ENCODE measurements around the gene GULP1. TPM values are rescaled to one million over a fixed set of nuclear protein-coding genes. Genes with fewer than 3 reads are reported as not detected.
A peak's percentile ranks its signal among the peaks of the same experiment; 100 is the strongest.

The GULP1 gene
- total RNA-seq, 1 experiment from 2014 or later = 75.1 TPM

DNA sequence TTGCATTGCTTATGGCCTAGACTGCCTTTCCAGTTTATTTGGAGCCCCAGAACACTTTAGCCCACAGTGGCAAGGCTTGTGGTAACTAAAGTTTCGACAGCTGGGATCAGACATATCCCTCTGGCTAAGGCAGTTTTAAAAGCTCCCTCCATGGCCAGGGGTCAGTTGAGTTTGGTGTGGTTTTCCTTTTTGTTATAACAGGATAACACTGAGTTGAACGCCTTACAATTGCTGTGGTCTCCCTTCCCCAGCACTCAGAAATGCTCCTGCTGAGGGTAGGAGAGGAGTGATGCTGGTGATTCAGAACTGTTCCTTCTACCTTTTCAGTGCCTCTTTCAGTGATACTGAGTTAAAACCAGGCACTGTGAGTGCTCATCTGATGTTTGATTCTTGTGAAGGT, 182.6 kb downstream of the GULP1 start:
- CTCF ChIA-PET = no interaction called here
- ATAC-seq (peak; percentile 46), DNase-seq (ENCODE audit: low spot score) (no peak)
- Mint-ChIP-seq H3K27me3 (ENCODE audit: low read depth) (no peaks in the 10 kb centered on the region), H3K36me3 (peaks cover 20% of the 10 kb centered on the region), H3K9me3 (peaks cover 24% of the 10 kb centered on the region), H3K27ac (no peak overlapping the region), H3K4me1 (peaks cover 48% of the 10 kb centered on the region), H3K4me3 (no peak overlapping the region)
- TF ChIP-seq NFYB (CRISPR knock-in tag; conservative IDR thresholded peaks at IDR 0.05; ENCODE audit: low read depth) = no peak
- TF ChIP-seq, protein P1, sequence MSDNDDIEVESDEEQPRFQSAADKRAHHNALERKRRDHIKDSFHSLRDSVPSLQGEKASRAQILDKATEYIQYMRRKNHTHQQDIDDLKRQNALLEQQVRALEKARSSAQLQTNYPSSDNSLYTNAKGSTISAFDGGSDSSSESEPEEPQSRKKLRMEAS (CRISPR knock-in tag; IDR thresholded peaks at IDR 0.05) = no peak
- POLR2A ChIA-PET = interaction anchor here (1.1 kb wide), 1 partner anchor 182 kb away, joined by 3 read pairs; no protein-coding TSS in a partner anchor

DNA sequence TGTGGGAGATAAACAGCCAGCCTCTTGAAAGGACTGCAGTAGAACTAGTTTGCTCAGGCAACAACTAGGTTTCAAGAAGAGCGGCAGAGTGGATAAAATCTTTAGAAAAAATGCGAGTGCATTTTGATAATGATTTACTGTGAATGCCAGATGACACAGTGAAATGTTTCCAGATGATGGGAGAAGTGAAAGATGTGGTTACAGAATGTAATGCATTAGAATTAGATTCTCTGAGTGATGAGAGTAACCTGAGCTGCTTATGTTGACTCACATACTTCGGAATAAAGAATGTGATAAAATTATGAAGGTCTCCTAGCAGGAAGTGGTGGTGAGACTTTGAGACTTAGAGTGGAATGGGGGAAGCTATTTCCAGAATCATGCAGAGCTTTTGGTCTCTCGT, 184.3 kb downstream of the GULP1 start:
- Mint-ChIP-seq H3K36me3 (peaks cover 5% of the 10 kb centered on the region), H3K4me3 (no peak overlapping the region), H3K4me1 (peaks cover 52% of the 10 kb centered on the region), H3K9me3 (peaks cover 8% of the 10 kb centered on the region), H3K27ac (peak overlapping the region; percentile 55; the same call in 1 of the 2 replicates), H3K27me3 (ENCODE audit: low read depth) (no peaks in the 10 kb centered on the region)
- ChIA-PET CTCF (no interaction called here), POLR2A (no interaction called here)
- DNase-seq (ENCODE audit: low spot score) (no peak), ATAC-seq (no peak)
- no peak for TF ChIP-seq ELF4 (CRISPR knock-in tag; IDR thresholded peaks at IDR 0.05; ENCODE audit: low read depth)
- TF ChIP-seq NFATC4 (CRISPR knock-in tag; IDR thresholded peaks at IDR 0.05) = no peak

DNA sequence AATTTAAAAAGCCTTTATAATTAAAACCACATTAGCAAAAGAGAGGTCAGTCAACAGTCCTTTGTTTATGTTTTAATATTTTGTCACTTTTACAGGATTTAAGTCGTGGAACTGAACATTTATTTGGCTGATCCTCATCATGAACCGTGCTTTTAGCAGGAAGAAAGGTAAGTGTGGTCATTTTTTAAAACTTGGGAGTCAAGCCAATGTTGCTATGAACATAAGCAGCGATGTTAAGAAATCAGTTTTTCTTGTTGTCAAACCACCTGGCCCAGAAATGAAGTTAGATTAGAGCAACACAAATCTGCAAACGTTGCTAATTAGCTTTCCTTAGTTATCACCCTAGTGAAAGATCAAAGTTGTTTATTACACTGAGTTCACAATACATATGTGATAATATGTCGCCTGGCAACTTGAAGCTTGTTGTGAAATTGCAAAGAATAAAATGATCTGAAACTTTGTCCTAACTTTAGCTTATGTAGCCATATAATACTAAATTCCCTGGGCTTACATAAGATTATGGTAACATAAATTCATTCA, 186.0 kb downstream of the GULP1 start:
- TF ChIP-seq TEAD4 (CRISPR knock-in tag; IDR thresholded peaks at IDR 0.05) = no peak
- TF ChIP-seq CREB1 (CRISPR knock-in tag; IDR thresholded peaks at IDR 0.05) = no peak
- no peak for TF ChIP-seq CREM (CRISPR knock-in tag; IDR thresholded peaks at IDR 0.05)
- TF ChIP-seq TEAD1 (CRISPR knock-in tag; IDR thresholded peaks at IDR 0.05) = no peak
- TF ChIP-seq NFATC4 (CRISPR knock-in tag; IDR thresholded peaks at IDR 0.05) = no peak
- no peak for TF ChIP-seq ZNF263 (CRISPR knock-in tag; IDR thresholded peaks at IDR 0.05; ENCODE audit: low read depth)
- ATAC-seq (no peak), DNase-seq (ENCODE audit: low spot score) (no peak)
- Mint-ChIP-seq H3K9me3 (no peaks in the 10 kb centered on the region), H3K27ac (peak overlapping the region; percentile 88; the same call in 1 of the 2 replicates), H3K4me1 (peaks cover 58% of the 10 kb centered on the region), H3K36me3 (no peaks in the 10 kb centered on the region), H3K4me3 (no peak overlapping the region), H3K27me3 (ENCODE audit: low read depth) (no peaks in the 10 kb centered on the region)
- CTCF ChIA-PET = interaction anchor here (0.8 kb wide), 1 partner anchor 1615 kb away, joined by 3 read pairs; no protein-coding TSS in a partner anchor
- POLR2A ChIA-PET = no interaction called here

DNA sequence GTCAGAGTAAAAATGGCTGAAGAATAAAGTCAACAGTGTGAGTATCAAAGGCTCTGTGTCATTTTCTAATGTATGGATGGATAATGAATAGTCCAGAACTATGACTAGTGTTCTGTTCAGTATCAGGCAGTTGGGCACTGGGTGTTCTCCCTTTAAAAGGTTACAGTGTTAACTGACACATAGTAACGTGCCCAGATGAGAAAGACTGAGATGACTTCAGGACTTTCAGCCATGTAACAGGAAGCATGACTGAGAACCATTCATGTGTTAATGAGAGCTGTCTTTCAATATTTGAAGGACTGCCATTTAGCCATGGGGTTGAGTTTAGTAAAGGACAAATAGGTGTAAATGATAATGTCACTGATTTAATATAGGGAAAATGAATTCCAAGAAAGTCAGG, 187.1 kb downstream of the GULP1 start:
- ATAC-seq (peak; percentile 82), DNase-seq (ENCODE audit: low spot score) (no peak)
- Mint-ChIP-seq H3K4me1 (peaks cover 51% of the 10 kb centered on the region), H3K4me3 (no peak overlapping the region), H3K27ac (peak overlapping the region; percentile 23), H3K9me3 (no peaks in the 10 kb centered on the region), H3K36me3 (no peaks in the 10 kb centered on the region), H3K27me3 (ENCODE audit: low read depth) (no peaks in the 10 kb centered on the region)
- POLR2A ChIA-PET = no interaction called here
- no peak for TF ChIP-seq HMGA2 (CRISPR knock-in tag; IDR thresholded peaks at IDR 0.05)
- TF ChIP-seq ZNF317 (CRISPR knock-in tag; IDR thresholded peaks at IDR 0.05; ENCODE audit: borderline replicate concordance, low read depth) = no peak
- no peak for TF ChIP-seq GABPB1 (CRISPR knock-in tag; IDR thresholded peaks at IDR 0.05)
- TF ChIP-seq ZNF232 (CRISPR knock-in tag; IDR thresholded peaks at IDR 0.05) = no peak
- TF ChIP-seq, protein P2, sequence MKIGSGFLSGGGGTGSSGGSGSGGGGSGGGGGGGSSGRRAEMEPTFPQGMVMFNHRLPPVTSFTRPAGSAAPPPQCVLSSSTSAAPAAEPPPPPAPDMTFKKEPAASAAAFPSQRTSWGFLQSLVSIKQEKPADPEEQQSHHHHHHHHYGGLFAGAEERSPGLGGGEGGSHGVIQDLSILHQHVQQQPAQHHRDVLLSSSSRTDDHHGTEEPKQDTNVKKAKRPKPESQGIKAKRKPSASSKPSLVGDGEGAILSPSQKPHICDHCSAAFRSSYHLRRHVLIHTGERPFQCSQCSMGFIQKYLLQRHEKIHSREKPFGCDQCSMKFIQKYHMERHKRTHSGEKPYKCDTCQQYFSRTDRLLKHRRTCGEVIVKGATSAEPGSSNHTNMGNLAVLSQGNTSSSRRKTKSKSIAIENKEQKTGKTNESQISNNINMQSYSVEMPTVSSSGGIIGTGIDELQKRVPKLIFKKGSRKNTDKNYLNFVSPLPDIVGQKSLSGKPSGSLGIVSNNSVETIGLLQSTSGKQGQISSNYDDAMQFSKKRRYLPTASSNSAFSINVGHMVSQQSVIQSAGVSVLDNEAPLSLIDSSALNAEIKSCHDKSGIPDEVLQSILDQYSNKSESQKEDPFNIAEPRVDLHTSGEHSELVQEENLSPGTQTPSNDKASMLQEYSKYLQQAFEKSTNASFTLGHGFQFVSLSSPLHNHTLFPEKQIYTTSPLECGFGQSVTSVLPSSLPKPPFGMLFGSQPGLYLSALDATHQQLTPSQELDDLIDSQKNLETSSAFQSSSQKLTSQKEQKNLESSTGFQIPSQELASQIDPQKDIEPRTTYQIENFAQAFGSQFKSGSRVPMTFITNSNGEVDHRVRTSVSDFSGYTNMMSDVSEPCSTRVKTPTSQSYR (CRISPR knock-in tag; IDR thresholded peaks at IDR 0.05) = no peak
- TF ChIP-seq NR3C1 (CRISPR knock-in tag; conservative IDR thresholded peaks at IDR 0.05; ENCODE audit: low read depth) = no peak
- TF ChIP-seq, protein P3, sequence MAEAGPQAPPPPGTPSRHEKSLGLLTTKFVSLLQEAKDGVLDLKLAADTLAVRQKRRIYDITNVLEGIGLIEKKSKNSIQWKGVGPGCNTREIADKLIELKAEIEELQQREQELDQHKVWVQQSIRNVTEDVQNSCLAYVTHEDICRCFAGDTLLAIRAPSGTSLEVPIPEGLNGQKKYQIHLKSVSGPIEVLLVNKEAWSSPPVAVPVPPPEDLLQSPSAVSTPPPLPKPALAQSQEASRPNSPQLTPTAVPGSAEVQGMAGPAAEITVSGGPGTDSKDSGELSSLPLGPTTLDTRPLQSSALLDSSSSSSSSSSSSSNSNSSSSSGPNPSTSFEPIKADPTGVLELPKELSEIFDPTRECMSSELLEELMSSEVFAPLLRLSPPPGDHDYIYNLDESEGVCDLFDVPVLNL (CRISPR knock-in tag; IDR thresholded peaks at IDR 0.05; ENCODE audit: borderline replicate concordance, low read depth) = no peak
- TF ChIP-seq NFE2L1 (CRISPR knock-in tag; IDR thresholded peaks at IDR 0.05) = no peak
- CTCF ChIA-PET = no interaction called here

All from WTC11 (cell line).